ENCODE results near the gene SUZ12.
"Not testable (repeated sequence)": the region's sequence is repeated elsewhere in the genome, so short reads cannot be mapped to it uniquely, and the experiment has no call there.

DNA sequence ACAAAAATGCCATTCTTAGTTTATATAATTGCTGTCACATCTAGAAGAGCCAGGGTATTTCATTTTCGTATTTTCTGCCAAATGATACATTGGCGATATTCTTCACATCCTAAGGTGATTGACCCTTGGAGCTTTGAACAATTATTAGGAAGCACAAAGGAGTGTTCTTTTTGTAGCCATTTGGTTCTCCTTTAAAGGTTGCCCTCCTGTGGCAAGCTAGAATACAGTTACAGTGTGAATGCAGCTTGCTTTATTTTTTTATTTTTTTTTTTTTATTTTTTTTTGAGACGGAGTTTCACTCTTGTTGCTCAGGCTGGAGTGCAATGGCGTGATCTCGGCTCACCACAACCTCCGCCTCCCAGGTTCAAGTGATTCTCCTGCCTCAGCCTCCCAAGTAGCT, 24.1 kb upstream of the SUZ12 start:
- TF ChIP-seq, protein P1, sequence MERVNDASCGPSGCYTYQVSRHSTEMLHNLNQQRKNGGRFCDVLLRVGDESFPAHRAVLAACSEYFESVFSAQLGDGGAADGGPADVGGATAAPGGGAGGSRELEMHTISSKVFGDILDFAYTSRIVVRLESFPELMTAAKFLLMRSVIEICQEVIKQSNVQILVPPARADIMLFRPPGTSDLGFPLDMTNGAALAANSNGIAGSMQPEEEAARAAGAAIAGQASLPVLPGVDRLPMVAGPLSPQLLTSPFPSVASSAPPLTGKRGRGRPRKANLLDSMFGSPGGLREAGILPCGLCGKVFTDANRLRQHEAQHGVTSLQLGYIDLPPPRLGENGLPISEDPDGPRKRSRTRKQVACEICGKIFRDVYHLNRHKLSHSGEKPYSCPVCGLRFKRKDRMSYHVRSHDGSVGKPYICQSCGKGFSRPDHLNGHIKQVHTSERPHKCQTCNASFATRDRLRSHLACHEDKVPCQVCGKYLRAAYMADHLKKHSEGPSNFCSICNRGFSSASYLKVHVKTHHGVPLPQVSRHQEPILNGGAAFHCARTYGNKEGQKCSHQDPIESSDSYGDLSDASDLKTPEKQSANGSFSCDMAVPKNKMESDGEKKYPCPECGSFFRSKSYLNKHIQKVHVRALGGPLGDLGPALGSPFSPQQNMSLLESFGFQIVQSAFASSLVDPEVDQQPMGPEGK (CRISPR knock-in tag; IDR thresholded peaks at IDR 0.05; ENCODE audit: borderline replicate concordance): not testable (repeated sequence)
- not testable (repeated sequence) for TF ChIP-seq SNAI2 (CRISPR knock-in tag; IDR thresholded peaks at IDR 0.05)

All from SK-N-SH treated with all-trans-retinoic acid at 6 μM for 48 hours (cell line).